ENCODE measurements around the gene SSX2IP.

DNA sequence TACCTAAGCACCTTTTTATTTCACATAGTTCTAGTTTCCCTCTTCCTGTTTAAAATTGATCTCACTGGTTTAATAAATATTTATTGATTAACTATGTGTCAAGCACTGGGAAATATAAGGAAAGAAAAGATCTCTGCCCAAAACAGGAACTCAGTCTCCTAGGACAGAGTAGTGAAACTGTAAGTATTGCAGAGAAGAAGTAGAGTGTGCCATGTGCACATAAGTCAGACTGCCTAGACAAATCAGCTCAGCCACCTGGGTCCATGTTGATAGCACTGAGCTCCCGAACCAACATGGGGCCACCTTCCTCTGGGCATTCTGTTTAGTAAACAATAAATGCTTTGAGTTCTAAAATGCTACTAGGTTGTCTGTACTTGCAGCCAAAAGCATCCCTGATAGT is 9.8 kb upstream of the SSX2IP start:
- TF ChIP-seq, protein P1, sequence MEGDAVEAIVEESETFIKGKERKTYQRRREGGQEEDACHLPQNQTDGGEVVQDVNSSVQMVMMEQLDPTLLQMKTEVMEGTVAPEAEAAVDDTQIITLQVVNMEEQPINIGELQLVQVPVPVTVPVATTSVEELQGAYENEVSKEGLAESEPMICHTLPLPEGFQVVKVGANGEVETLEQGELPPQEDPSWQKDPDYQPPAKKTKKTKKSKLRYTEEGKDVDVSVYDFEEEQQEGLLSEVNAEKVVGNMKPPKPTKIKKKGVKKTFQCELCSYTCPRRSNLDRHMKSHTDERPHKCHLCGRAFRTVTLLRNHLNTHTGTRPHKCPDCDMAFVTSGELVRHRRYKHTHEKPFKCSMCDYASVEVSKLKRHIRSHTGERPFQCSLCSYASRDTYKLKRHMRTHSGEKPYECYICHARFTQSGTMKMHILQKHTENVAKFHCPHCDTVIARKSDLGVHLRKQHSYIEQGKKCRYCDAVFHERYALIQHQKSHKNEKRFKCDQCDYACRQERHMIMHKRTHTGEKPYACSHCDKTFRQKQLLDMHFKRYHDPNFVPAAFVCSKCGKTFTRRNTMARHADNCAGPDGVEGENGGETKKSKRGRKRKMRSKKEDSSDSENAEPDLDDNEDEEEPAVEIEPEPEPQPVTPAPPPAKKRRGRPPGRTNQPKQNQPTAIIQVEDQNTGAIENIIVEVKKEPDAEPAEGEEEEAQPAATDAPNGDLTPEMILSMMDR (IDR thresholded peaks at IDR 0.05), result no peak
- no peak for TF ChIP-seq ZFX (IDR thresholded peaks at IDR 0.05; ENCODE audit: borderline replicate concordance)

Measured in 22Rv1 (cell line).